CD1c-positive myeloid dendritic cell (primary cell): ENCODE results near the gene NCAM1.

Source experiments
- DNase-seq: peaks from one replicate; pipeline ENCODE4 v3.0.0-alpha.2; 2016; ENCODE audit errors: extremely low spot score

The NCAM1 gene

DNA sequence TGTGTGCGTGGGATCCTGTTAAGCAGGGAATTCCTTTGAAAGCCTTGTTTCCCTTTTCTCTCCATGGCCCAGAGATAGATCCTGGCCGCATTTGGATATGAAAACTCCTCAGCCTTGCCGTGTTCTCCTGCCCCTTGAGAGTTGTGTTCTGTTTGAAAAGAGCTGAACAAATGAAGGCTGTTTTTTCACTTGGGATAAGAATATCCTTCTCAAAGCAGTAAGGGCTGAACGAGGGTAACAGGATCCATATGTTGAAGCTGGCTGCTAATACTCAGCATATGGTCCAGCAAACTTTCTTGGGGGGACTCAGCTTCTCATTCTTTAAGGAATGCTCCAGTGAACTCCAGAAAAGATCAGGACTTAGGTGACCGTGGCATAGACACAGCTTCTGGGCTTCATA, 238.6 kb downstream of the NCAM1 start:
- peak; percentile 6 for DNase-seq

DNA sequence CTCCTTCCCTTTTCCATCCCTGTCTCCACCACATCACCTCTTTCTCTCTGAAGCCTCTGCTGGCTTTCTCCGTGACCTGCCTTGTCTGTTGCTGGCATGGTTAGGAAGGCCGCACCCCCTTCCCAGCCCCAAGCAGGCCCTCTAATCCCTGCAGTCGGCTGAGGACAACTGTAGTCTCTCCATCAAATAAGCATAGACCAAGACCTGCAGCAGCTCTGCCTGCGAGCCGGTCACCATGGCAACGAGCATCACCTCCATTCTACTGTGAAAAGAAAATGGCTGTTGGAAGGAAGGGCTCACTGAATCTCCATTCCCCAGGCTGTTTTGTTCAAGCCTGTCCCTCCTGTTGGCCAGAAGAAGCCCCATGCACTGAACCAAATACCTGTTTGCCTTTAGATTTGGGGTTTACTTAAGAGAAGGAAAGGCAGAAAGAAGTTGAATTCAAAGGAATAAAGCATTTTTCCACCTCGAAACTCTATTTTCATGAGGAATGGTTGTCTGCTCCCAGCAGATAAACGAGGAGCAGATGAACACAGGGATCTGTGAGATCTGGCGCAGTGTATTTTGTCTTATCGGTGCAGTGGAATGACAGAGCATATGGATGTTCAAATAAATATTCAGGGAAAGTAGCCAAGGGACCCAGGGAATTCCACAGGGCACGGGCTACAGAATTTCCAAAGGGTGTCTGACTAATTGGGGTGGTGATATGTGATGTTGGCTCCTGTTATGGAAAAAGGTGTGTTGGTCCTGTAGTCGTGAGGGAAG, 240.0 kb downstream of the NCAM1 start:
- no peak for DNase-seq

- DNase-seq, result peak; percentile 30
Measured at GRCh38 chr11:113202431-113202830, 241.2 kb downstream of the NCAM1 start.

DNA sequence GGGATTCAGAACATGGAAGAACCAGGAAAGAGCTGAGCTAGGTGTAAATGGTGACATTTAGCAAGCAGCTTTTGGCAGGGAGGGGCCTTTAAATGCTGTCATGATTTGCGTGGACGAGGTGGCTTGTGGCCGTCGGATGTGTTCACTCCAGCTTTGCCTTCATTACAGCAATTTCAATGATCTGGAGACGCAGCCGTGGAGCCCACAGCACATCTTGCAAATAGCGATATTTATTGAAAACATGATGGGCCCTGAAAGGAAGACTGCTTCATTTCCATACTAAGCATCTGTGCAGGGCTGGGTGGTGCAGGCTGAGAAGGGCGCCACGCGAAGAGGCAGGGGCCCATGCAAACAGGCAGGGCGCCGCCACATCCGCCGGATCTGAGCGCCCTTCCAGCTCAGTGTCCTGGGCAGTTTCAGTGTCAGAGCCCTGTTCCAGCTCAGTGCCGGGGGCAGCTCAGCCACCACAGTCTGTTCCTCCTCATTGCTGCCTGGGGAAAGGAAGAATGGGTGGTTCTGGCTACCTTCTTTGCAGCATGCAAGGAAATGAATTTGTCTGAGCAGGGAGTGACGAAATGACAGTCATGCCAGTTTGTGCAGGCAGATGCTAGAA, 242.0 kb downstream of the NCAM1 start:
- no peak for DNase-seq

- peak; percentile 92 for DNase-seq
Measured at GRCh38 chr11:113204280-113204679, 243.1 kb downstream of the NCAM1 start.

GRCh38 chr11:113213549-113213948, 252.3 kb downstream of the NCAM1 start:
- DNase-seq, result no peak

DNA sequence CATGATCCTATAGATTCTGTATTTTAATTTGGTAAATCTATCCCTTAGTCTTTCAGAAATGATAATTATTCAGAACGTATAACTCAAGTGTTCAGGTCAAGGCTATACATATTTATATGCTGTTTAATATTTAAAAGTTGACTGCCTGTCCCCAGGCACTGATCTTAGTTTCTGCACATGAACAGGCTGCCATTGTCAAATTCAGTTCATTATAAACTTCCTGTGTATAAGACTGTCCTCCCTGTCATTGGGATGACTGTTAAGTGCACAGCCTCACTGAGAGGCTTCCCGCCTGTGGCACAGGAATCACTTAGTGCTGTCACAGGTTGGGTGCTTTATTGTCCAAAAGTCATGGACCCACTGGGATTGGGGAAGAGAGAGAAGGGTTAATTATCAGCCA, 261.0 kb downstream of the NCAM1 start:
- DNase-seq, result no peak

GRCh38 chr11:113234888-113235287, 273.7 kb downstream of the NCAM1 start:
- no peak for DNase-seq

GRCh38 chr11:113237261-113237660, 276.0 kb downstream of the NCAM1 start:
- no peak for DNase-seq

GRCh38 chr11:113238721-113239120, 277.5 kb downstream of the NCAM1 start:
- DNase-seq, result no peak

DNA sequence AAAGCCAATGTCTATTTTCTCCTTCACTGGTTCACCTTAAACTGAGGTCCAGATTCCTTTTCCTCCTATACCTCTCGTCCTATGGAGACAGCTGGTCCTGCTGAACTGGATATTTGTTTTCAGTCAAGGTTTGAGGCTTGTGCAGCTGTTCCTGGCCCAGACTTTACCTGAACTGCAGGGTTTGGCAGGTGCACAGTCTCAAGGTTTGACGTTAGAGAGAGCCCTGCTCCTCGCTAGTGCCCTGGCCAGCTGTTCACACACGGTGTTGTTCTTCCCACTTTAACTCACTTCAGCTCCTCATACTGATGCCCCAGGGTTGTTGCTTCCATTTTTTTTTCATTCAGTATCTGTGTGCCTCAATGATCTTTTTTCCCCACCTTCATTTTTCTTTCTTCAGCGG, 279.2 kb downstream of the NCAM1 start:
- no peak for DNase-seq

DNA sequence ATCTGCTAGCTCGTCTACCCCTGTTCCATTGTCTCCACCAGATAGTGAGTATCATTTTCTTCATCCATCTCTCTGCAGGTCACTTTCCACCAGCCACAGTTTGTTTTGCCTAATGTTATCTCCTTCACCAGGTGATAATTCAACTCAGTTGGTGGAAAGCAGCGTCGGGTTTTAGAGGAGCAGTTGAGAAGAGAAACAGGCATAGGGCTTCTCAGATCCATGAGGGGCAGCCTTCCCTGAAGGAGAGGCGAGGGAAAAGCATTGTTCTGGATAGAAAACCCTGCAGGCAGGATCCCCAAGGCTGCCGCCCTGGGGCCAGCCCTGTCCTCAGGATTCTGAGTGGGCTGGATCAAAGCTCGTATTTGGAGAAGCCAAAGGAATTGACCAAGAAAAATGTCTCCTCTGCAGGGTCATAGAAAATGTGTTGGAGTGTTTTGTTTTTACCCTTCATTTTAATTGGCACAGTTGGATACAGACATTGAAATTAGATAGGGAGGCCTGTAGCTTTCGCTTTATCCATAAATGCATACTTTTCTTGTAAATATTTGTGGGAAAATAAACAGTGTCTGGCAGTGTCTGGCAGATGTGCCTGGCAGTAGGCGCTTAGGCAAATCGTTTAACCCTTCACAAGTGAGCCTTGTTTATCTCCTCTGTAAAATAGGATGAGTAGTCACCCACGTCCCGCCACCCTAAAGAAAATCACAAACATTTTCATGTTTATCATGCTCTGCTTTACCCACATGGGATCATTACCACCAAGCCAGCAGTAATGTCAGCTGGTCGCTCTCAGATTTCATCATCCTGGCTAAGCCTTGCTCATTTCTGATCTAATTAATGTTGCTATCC, 279.8 kb downstream of the NCAM1 start:
- no peak for DNase-seq

DNA sequence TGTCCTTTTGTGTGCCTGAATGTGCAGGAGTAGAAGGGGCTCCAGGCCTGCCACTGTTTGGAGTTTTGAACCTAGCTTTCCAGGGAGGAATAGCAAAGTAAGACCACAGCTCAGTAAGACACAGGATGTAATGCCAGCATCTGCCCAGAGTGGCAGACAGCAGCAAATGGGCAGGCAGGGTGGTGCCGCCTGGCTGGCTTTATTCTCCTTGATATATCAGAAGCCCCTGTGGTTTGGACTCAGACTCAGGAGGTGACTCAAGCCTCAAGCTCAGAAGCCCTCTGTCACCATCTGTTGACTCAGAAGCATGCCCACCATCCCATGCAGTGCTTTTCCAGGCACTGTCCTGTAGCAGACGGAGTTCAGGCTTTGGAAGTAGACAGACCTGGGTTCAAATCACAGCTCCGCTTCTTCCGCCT, 280.4 kb downstream of the NCAM1 start:
- DNase-seq, result no peak

- DNase-seq, result no peak
Measured at GRCh38 chr11:113242060-113242459, 280.8 kb downstream of the NCAM1 start.

DNA sequence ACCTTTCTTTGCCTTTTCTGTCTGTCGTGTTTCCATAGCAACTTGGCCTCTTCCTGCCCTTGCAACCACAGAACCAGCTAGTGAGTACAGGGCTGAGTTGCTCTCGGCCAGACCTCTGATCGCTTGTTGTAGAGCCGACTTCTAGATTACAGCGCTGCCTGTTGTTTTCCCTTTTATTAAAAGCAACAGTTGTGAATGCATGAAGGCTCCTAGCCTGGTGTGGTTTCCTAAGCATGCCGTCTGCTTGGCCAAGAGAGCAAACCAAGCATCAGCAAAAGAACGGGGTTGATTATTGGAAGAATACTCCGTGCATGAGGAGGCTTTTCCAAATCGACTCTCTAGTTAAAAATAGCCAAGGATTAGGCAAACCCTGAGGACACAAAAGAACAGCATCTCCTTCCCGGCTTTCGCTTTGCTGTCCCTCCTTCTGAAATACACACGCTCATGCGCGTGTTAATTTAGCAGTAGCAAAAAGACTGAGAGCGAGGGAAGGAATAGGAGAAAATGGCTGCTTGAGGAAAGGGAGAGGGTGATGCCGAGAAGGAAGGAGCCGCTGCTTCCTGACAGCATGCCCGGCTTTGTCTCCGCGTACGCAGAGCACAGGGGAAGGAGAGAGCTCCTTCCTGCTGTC, 281.7 kb downstream of the NCAM1 start:
- no peak for DNase-seq

DNA sequence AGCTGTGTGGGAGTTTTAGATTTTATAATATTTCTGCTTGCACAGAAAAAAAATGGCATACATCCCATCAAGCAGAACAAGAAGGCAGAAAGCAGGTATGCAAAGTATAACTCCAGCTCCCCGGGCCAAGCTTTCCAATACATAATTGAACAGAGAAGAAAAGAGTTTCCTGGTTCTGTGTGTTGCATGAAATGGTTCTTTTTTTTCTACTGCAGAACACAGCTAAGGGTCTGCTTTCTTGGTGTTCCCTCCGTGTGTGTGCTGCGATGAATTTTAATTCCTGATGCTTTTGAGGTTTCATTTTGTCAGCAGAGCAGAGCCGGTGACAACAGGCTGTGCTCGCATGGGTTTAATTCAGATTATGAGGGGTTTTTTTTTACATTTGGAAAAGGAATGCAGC, 282.5 kb downstream of the NCAM1 start:
- no peak for DNase-seq

DNA sequence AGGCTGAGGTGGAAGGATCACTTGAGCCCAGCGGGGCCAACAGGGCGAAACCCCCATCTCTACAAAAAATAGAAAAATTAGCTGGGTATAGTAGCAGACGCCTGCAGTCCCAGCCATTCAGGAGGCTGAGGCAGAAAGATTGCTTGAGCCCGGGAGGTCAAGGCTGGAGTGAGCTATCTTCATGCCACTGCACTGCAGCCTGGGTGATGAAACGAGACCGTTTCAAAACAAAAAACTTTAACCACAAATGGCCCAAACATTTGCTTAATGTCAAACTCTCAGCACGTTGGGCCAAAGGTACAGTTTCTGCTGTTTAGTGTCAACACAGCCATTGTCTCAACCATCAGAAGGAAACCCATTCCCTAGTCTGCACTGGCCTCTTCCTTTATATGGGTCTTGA, 284.0 kb downstream of the NCAM1 start:
- no peak for DNase-seq

DNA sequence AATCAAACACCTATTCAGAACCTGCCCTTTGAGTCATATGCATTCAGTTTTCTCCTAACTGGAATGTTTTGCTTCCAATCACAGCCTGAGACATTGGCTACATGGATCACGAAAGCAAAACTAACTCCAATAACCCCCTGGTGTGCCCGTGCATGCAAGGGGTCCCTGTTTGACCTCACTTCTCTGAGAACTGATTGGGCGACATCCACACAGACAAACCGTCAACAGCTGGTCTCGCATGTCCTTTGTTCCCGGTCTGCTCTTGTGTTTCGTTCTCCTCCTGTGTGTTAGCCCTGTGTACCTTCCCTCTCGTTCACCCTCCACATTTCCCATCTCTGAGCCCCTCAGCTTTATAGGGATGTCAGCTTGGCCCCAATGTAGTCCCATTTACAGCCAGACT, 286.0 kb downstream of the NCAM1 start:
- DNase-seq, result no peak

- DNase-seq, result no peak
Measured at GRCh38 chr11:113247966-113248365, 286.7 kb downstream of the NCAM1 start.

DNA sequence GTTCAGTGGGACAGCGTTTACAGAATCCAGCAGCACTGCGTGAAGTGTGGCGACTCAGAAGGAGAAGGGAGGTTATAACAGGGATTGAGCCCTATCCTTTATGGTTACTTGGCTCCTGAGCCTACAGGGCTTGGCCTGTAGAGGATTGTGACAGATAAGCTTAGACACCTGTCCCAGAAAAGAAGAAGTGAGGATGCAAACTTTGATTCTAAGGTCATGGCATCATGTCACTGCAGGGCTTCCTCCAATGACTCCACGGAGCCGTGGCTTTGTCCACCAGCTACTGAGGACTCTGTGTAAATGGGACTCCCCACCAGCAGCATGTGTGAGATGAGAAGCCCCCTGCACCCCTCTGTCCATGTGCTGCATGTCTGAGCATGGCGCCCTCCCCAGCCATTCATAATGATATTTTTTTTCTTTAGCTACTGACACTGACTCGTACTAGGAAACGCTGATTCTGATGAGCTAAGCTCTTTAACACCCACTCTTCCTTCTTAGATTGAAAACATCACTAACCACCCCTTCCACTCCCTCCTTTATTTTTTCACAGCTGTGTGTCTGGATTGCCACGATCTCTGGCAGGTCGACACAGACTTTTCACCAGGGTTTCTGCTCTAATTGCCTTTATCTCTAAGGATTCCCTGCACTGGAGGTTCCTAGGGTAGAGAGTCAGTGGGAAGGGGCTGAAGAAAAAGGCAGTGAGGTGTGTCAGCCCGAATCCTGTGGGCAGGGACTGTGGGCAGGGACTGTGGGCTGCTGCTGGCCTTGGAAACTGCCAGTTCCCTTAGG, 287.7 kb downstream of the NCAM1 start:
- no peak for DNase-seq

DNA sequence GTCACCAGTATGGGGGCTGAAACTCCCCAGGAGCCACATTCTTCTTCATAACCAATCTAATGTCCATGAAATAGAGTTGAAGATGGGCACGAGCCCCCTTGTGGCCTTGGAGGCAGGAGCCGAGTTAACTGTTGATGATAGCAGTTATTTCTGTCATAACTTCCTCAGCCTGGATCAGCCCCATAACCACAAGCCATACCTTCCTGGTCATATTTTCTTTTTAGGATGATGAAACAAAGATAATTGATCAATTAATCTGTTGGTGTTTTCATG, 288.2 kb downstream of the NCAM1 start:
- peak; percentile 29 for DNase-seq

- no peak for DNase-seq
Measured at GRCh38 chr11:113249786-113250185, 288.6 kb downstream of the NCAM1 start.
